H1 (cell line): ENCODE results near the gene PNMA8C. TPM values are rescaled to one million over a fixed set of nuclear protein-coding genes. Genes with fewer than 3 reads are reported as not detected.
A peak's percentile ranks its signal among the peaks of the same experiment; 100 is the strongest.

Source experiments
- CTCF ChIA-PET: fragments of 300-600 bp; sonication (Branson Sonifier 250); formaldehyde crosslinking; loops from one replicate; lab custom pipeline; 2021; ENCODE audit not compliant: partially characterized antibody; lab: Charles Lee
- POLR2A ChIA-PET: fragments of 300-600 bp; sonication (Branson Sonifier 250); formaldehyde crosslinking; loops from one replicate; lab custom pipeline; 2021; ENCODE audit warnings: inconsistent platforms; ENCODE audit not compliant: partially characterized antibody; lab: Charles Lee
- DNase-seq, 2 experiments: peaks; one replicate each; pipeline versions ENCODE4 v3.0.0 to v3.0.0-alpha.2; 2010 to 2022; ENCODE audit warnings: low spot score in 2 of 2, low read depth in 1 of 2, mixed read lengths in 1 of 2
- FAIRE-seq: peaks from 2 replicates; lab custom pipeline; 2011; peaks lifted over from hg19 to GRCh38; lab: Jason Lieb, UNC
- H2AFZ ChIP-seq: 2 replicates; pipeline ENCODE4 v1.8.1; 2012; ENCODE audit warnings: low read length, inconsistent platforms
- H2AK5ac ChIP-seq: 2 replicates; pipeline ENCODE4 v1.6.1; 2013; ENCODE audit warnings: low read depth, low read length
- H2BK120ac ChIP-seq: replicated peaks from 2 replicates; pipeline ENCODE3; 2013; ENCODE audit warnings: low read depth, low read length, inconsistent platforms
- H2BK12ac ChIP-seq: 2 replicates; pipeline ENCODE4 v1.6.1; 2013; ENCODE audit warnings: low read depth, low read length
- H2BK15ac ChIP-seq: 2 replicates; pipeline ENCODE4 v1.6.1; 2013; ENCODE audit warnings: low read length
- H2BK20ac ChIP-seq: 2 replicates; pipeline ENCODE4 v1.6.1; 2013; ENCODE audit warnings: low read length
- H2BK5ac ChIP-seq: 2 replicates; pipeline ENCODE4 v1.6.1; 2013; ENCODE audit warnings: low read depth, low read length
- H3K14ac ChIP-seq: 2 replicates; pipeline ENCODE4 v1.6.1; 2013; ENCODE audit warnings: inconsistent platforms; ENCODE audit not compliant: insufficient read length
- H3K18ac ChIP-seq: 2 replicates; pipeline ENCODE4 v1.6.1; 2013; ENCODE audit warnings: low read length; ENCODE audit errors: extremely low read depth
- H3K23ac ChIP-seq: 2 replicates; pipeline ENCODE4 v1.6.1; 2013; ENCODE audit warnings: inconsistent platforms; ENCODE audit not compliant: insufficient read length
- H3K23me2 ChIP-seq: 2 replicates; pipeline ENCODE4 v1.6.1; 2013; ENCODE audit warnings: low read depth, low read length
- H3K27ac ChIP-seq: 2 replicates; pipeline ENCODE4 v1.6.1; 2011; ENCODE audit warnings: low read depth, low read length, inconsistent platforms
- H3K27me3 ChIP-seq, 4 experiments: replicated peaks in 1 of 4; 1 replicate in 1 of 4; 2 replicates in 3 of 4; pipeline versions ENCODE4 v1.6.1 to v1.8.1; 2011 to 2013; ENCODE audit warnings: low read length in 3 of 4, mild to moderate bottlenecking in 3 of 4, inconsistent platforms in 2 of 4, mixed read lengths in 2 of 4, moderate library complexity in 1 of 4; ENCODE audit not compliant: control insufficient read depth in 3 of 4, insufficient read depth in 3 of 4; ENCODE audit errors: extremely low read depth in 1 of 4
- H3K36me3 ChIP-seq, 4 experiments: 2 replicates each; pipeline versions ENCODE4 v1.6.1 to v1.8.1; 2011 to 2013; ENCODE audit warnings: mild to moderate bottlenecking in 4 of 4, low read length in 3 of 4, moderate library complexity in 2 of 4, control low read depth in 1 of 4, inconsistent platforms in 1 of 4; ENCODE audit not compliant: insufficient read depth in 4 of 4, control insufficient read depth in 2 of 4
- H3K4ac ChIP-seq: replicated peaks from 2 replicates; pipeline ENCODE3; 2013; ENCODE audit warnings: low read length, low read depth, mixed read lengths, inconsistent platforms; ENCODE audit not compliant: insufficient read length
- H3K4me1 ChIP-seq, 4 experiments: replicated peaks in 1 of 4; 1 replicate in 1 of 4; 2 replicates in 3 of 4; pipeline versions ENCODE4 v1.6.1 to v1.8.1; 2011 to 2013; ENCODE audit warnings: low read length in 3 of 4, inconsistent platforms in 2 of 4, mixed read lengths in 1 of 4; ENCODE audit not compliant: insufficient read depth in 4 of 4, control insufficient read depth in 3 of 4
- H3K4me2 ChIP-seq, 2 experiments: 2 replicates each; pipeline versions ENCODE4 v1.6.1 to v1.8.1; 2011 to 2013; ENCODE audit warnings: low read depth in 2 of 2, low read length in 2 of 2, control low read depth in 1 of 2, inconsistent platforms in 1 of 2, mild to moderate bottlenecking in 1 of 2; ENCODE audit not compliant: insufficient read depth in 1 of 2
- H3K4me3 ChIP-seq, 4 experiments: fragments of 200-600, 300-600 bp in 1 of 4; sonication (generic), shearing (Covaris generic), sonication (Bioruptor Twin) in 1 of 4; 2 replicates each; pipeline versions ENCODE4 v1.5.1 to v1.8.1; 2011 to 2016; ENCODE audit warnings: low read length in 4 of 4, low read depth in 3 of 4, control low read depth in 2 of 4, inconsistent platforms in 2 of 4, mild to moderate bottlenecking in 2 of 4, mixed read lengths in 1 of 4, moderate library complexity in 1 of 4; ENCODE audit not compliant: insufficient read depth in 2 of 4; ENCODE audit errors: extremely low read depth in 1 of 4
- H3K56ac ChIP-seq: replicated peaks from 2 replicates; pipeline ENCODE3; 2013; ENCODE audit warnings: low read depth, mild to moderate bottlenecking, mixed read lengths, low read length, inconsistent platforms; ENCODE audit not compliant: insufficient read length
- H3K79me1 ChIP-seq: 2 replicates; pipeline ENCODE4 v1.6.1; 2013; ENCODE audit warnings: low read depth, low read length, control low read depth
- H3K79me2 ChIP-seq, 2 experiments: 2 replicates each; pipeline versions ENCODE4 v1.6.1 to v1.8.1; 2012 to 2013; ENCODE audit warnings: low read length in 2 of 2, mild to moderate bottlenecking in 2 of 2, inconsistent platforms in 1 of 2; ENCODE audit not compliant: insufficient read depth in 2 of 2, control insufficient read depth in 1 of 2
- H3K9ac ChIP-seq, 4 experiments: replicated peaks in 1 of 4; 1 replicate in 1 of 4; 2 replicates in 3 of 4; pipeline versions ENCODE4 v1.6.1 to v1.8.1; 2011 to 2013; ENCODE audit warnings: low read depth in 3 of 4, low read length in 3 of 4, control low read depth in 2 of 4, mild to moderate bottlenecking in 2 of 4, moderate library complexity in 2 of 4, inconsistent platforms in 1 of 4; ENCODE audit errors: extremely low read depth in 1 of 4
- H3K9me3 ChIP-seq, 2 experiments: 2 replicates each; pipeline versions ENCODE4 v1.6.1 to v1.8.1; 2012 to 2013; ENCODE audit warnings: mild to moderate bottlenecking in 2 of 2, moderate library complexity in 2 of 2, control low read depth in 1 of 2, inconsistent platforms in 1 of 2, low read depth in 1 of 2, low read length in 1 of 2, mixed read lengths in 1 of 2; ENCODE audit not compliant: insufficient read depth in 2 of 2
- H4K20me1 ChIP-seq, 2 experiments: replicated peaks in 1 of 2; 2 replicates each; pipeline versions ENCODE3 to v1.8.1; 2011 to 2013; ENCODE audit warnings: inconsistent platforms in 2 of 2, low read length in 2 of 2, mild to moderate bottlenecking in 1 of 2; ENCODE audit not compliant: insufficient read depth in 2 of 2, control insufficient read depth in 1 of 2
- H4K5ac ChIP-seq: 2 replicates; pipeline ENCODE4 v1.6.1; 2013; ENCODE audit warnings: low read length, low read depth, mixed read lengths, inconsistent platforms; ENCODE audit not compliant: insufficient read length
- H4K8ac ChIP-seq: 2 replicates; pipeline ENCODE4 v1.8.0; 2013; ENCODE audit warnings: mild to moderate bottlenecking, moderate library complexity, low read length, inconsistent platforms; ENCODE audit not compliant: insufficient read depth; ENCODE audit errors: extremely low read depth
- H4K91ac ChIP-seq: replicated peaks from 2 replicates; pipeline ENCODE3; 2013; ENCODE audit warnings: low read length, mixed read lengths, inconsistent platforms; ENCODE audit not compliant: insufficient read length
- EGR1 ChIP-seq: IDR thresholded peaks from 2 replicates; pipeline ENCODE4 v1.6.1; 2011; ENCODE audit warnings: low read depth, low read length, borderline replicate concordance
- MAFK ChIP-seq: IDR thresholded peaks from 2 replicates; pipeline ENCODE4 v1.6.1; 2012; ENCODE audit warnings: low read depth, mild to moderate bottlenecking, improper control_type of control experiment, low read length
- POU5F1 ChIP-seq: IDR thresholded peaks from 2 replicates; pipeline ENCODE4 v1.6.1; 2011; ENCODE audit warnings: low read depth, mild to moderate bottlenecking, low read length, moderate library complexity
- SP4 ChIP-seq: IDR thresholded peaks from 2 replicates; pipeline ENCODE4 v1.6.1; 2012; ENCODE audit warnings: low read length, inconsistent platforms
- SUZ12 ChIP-seq: fragments of 200-600 bp; sonication (generic); IDR thresholded peaks from 2 replicates; pipeline ENCODE4 v1.6.1; 2012; ENCODE audit warnings: mild to moderate bottlenecking, inconsistent platforms, low read length, moderate library complexity, mixed read lengths
- WGBS, 2 experiments: shearing (Covaris generic) in 1 of 2; methylation state at CpG; one replicate each; pipeline versions ENCODE4 v1.1.6 to v1.1.7; 2013 to 2015; ENCODE audit warnings: low lambda C conversion rate in 2 of 2, mixed read lengths in 2 of 2, inconsistent platforms in 1 of 2, low coverage in 1 of 2, missing lambda C conversion rate in 1 of 2; ENCODE audit not compliant: insufficient replicate concordance in 2 of 2, insufficient coverage in 1 of 2, insufficient read length in 1 of 2; ENCODE audit errors: extremely low coverage in 1 of 2, missing lambda C conversion rate in 1 of 2; 5-methylcytosine and 5-hydroxymethylcytosine counted together
- polyA plus RNA-seq, 7 experiments: library from polyadenylated mRNA; depleted of rRNA in 3 of 7; stranded (reverse) in 5 of 7; unstranded in 2 of 7; fragments of >200 nt in 5 of 7; fragments of 200-250 nt in 2 of 7; gene quantifications; 1 replicate in 5 of 7; 2 replicates in 1 of 7; 4 replicates in 1 of 7; pipeline versions ENCODE4 v1.2.1 to v1.2.3, GENCODE V29; 2011 to 2013; ENCODE audit warnings: missing spikeins in 2 of 7, mixed read lengths in 2 of 7
- total RNA-seq: library from RNA; stranded (reverse); fragmentation: NEBNext Ultra II Directional; extraction: Animal tissue kit (Norgen Biotek cat#: 25700); gene quantifications from 2 replicates; pipeline ENCODE4 v1.2.1, GENCODE V29; 2021

The PNMA8C gene
- total and polyA plus RNA-seq, 2 of the 8 experiments (the other 6 are each of a cell fraction or from before 2014, with no cell fraction given) = 0.53 to 1.8 TPM

- TF ChIP-seq EGR1 = no peak
- TF ChIP-seq POU5F1 = no peak
- TF ChIP-seq MAFK = no peak
- no peak for TF ChIP-seq SP4
- TF ChIP-seq SUZ12 = no peak
- Histone ChIP-seq H3K9me3 (no peaks in the 10 kb centered on the region), H4K91ac (no peak overlapping the region), H3K56ac (no peak overlapping the region), H3K79me2 (peaks cover 0 to 9% of the 10 kb centered on the region in 2 experiments; a peak in 1 of 4 replicates), H3K23me2 (peaks cover 9% of the 10 kb centered on the region), H3K4me1 (peaks cover 0 to 12% (median 7%) of the 10 kb centered on the region in 4 experiments; a peak in 6 of 7 replicates), H3K4me2 (no peak overlapping the region), H2BK15ac (no peak overlapping the region), H2AFZ (no peak overlapping the region), H3K14ac (no peak overlapping the region), H3K27ac (no peak overlapping the region), H3K36me3 (no peaks in the 10 kb centered on the region; a peak in 1 of 8 replicates), H3K9ac (no peak overlapping the region), H2BK12ac (no peak overlapping the region), H3K4ac (no peak overlapping the region), H3K79me1 (no peaks in the 10 kb centered on the region; the same call in 1 of the 2 replicates), H2BK20ac (no peak overlapping the region), H3K4me3 (no peak overlapping the region), H2BK5ac (no peak overlapping the region), H3K27me3 (peaks cover 0 to 7% (median 0%) of the 10 kb centered on the region in 4 experiments; a peak in 3 of 7 replicates), H4K20me1 (no peaks in the 10 kb centered on the region), H2AK5ac (no peak overlapping the region), H2BK120ac (no peak overlapping the region), H4K5ac (no peak overlapping the region), H4K8ac (peak overlapping the region; percentile 22; the same call in 1 of the 2 replicates), H3K23ac (no peak overlapping the region), H3K18ac (no peak overlapping the region)
- FAIRE-seq (no peak), DNase-seq (no peak)
- CTCF ChIA-PET = interaction anchor here (0.7 to 2.6 kb wide), 9 partner anchors 10 to 194 kb away, joined by 3 to 16 read pairs (median 4); no protein-coding TSS in a partner anchor
- 88% methylated on average over 8 of the region's 8 CpGs; no CpG with 5 or more reads in 1 of the 2 experiments for WGBS, 2 experiments
- POLR2A ChIA-PET = interaction anchor here (0.9 to 2.1 kb wide), 2 partner anchors 10 to 106 kb away, joined by 3 to 9 read pairs; no protein-coding TSS in a partner anchor
These were observed 45.5 kb upstream of the PNMA8C start for GRCh38 chr19:46474211-46474610.
